Suppressor macrophage (primary cell): Measurements from ENCODE around the gene PRMT7.

ENCODE experiments used
- DNase-seq, 4 experiments: peaks; one replicate each; pipeline ENCODE4 v3.0.0-alpha.2; 2020 to 2022

The PRMT7 gene

DNA sequence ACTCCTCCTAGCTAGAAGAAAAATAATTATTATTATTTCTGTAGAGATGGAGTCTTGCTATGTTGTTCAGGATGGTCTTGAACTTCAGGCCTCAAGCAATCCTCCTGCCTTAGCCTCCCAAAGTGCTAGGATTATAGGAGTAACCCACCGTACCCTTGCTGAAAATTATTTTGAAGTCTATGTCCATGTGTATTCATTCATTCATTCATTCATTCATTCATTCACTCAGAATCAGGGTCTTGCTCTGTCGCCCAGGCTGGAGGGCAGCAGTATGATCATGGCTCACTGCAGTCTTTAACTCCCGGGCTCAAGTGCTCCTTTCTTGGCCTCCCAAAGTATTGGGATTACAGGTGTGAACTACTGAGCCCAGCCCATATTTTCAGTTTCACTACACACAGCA, 4.2 kb upstream of the PRMT7 start:
- no peak for DNase-seq

DNA sequence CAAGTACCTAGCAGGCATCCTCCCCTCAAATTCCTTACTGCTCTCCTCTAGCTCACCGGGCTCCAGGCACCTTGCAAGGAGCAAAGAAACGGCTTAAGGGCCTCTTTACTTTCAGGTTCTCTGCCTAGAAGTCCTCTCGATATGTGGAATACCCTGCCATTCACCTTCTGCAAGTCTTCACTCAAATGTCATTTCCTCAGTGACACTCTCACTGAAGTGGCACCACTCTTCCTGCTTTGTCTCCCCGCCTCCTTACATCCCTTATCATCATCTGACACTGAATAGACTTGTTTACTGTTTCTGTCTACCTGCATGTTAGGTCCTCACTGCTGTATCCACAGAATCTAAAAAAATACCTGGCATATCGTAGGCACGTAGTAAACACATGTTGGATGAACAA, 1.0 kb upstream of the PRMT7 start:
- DNase-seq = peak in 2 of 4 experiments; percentile 23 to 33

DNA sequence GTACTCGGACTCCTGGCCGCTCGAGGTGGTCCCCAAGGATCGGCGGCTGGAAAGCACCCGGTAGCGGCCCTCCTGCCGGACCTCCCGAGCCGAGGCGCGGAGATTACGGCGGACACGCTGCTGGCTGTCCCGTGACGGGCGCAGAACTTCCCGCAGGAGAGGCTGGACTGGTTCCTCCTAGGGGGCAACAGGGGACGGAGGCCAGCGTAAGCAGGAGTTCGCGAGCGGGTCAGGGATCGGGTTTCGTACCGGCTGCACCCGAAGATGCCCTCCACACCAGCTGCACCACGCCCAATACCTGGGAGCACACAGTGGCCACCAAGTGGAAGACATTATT, 414 bp upstream of the PRMT7 start:
- DNase-seq = peak in 3 of 4 experiments; percentile 61 to 75 (median 71)

DNA sequence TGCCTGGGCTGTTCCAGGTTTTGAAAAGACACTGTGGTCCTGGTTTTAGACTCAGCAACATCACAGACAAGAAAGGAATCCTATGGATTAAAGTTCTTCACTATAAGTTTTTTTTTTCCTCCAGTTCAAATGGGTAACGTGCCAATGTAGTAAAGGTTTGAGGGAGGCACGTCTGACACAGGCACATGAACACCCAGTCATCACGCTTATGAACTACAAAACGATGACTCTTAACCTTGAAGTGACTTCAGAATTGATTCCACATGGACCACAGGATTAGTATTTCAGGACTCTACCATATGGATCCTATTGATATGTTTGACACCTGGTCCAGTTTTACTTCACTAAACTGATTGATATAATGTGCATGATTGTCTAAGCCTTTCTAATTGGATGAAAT, 2.3 kb downstream of the PRMT7 start:
- no peak for DNase-seq

DNA sequence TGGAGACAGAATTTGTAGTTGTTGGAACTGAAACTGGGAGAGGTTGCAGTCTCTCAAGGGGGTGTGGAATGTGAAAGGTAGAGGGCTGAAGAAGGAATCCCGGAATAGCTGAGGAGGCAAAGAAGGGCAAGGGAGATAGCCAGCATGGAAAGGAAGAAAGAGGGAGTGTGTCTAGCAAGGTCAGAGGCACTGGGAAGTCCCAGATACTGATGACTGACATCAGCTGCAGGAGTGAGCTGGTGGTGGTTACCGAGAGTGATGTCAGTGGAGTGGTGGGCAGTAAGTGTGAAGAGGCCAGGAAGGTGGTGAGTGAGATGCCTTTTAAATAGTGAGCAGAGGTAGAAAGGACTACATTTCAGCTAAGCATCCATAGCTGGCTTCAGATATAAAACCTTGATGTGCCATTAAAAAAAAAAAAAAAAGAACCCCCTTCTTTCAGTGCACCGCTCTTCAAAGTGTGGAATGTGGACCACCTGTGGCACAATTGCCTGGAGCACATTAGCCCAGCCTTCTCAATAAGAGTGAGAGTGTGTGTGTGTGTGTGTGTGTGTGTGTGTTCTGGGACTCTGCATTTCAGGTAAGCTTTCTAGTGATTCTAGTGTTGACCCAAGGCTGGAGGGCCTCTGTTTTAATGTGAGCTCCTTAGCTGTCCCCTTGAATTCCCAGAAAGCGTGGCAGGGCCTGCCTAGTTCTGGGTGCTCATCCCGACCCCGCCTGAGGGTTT, 8.5 kb downstream of the PRMT7 start:
- no peak for DNase-seq

DNA sequence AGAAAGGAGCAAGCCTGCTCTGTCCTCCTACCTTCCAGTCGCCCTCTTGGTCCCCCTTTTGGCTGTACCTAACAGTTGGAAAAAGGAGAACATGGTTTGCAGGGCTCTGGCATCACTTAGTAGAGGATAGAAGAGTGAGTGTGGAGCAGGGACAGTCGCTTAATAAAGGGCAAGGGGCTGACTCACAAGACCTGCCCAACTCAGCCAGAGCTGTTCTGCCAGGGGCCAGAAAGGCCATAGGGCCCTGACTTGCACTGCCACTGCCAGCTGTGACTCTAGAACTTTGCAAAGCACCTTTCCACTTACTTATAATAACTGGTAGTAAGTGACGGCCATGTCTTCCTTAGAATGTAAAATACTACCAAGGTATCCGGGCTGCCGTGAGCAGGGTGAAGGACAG, 13.5 kb downstream of the PRMT7 start:
- DNase-seq = no peak

DNA sequence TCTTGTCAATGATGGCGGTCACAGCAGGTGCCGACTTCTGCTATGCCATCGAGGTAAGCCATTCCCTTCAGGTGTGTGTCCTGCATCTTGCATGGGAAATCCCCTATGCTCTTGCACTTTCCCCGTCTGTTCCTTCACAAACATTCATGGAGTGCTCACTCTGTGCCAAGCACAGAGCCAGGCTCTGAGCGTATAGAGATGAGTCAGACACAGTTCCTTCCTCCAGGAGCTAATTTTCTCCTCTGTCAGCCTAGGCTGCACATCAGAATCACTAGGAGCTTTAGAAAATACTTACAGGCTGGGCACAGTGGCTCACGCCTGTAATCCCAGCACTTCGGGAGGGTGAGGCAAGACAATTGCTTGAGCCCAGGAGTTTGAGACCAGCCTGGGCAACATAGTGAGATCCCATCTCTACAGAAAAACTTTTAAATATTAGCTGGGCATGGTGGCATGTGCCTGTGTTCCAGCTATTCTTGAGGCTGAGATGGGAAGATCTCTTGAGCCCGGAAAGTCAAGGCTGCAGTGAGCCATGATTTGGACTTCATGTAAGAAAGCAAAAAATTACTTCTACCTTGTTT, 14.1 kb downstream of the PRMT7 start:
- no peak for DNase-seq

DNA sequence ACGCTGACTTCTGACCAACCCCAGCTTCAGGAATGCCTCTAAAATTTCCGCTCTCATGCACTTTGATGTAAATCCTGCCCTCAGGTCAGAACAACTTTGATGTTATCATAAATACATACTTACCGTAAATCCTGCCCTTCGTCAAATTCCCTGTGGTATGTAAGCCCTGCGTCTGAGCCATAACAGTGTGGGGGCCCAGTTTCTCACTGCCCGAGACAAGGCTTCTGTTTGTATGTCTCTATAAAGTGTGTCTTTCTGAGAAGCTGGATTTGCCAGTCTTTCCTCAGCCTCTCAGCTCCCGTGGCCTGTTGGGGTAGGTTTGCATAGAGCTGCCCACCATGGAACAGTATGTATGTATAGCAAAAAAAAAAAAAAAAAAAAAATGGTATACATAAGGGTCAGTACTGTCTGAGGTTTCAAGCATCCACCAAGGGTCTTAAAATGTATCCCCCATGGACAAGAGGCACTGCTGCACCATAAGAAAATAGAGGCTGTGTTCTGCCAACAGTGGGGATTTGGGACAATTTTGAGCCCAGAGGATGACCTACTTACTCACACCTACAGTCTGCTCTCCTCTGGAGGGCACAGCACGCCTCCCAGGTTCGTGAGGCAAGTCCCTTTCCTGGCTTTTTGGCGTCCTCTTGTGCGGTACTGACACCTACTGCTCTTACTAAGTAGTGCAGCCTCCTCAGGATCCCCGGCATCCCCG, 17.5 kb downstream of the PRMT7 start:
- peak; percentile 86 to 89 (median 87) for DNase-seq

DNA sequence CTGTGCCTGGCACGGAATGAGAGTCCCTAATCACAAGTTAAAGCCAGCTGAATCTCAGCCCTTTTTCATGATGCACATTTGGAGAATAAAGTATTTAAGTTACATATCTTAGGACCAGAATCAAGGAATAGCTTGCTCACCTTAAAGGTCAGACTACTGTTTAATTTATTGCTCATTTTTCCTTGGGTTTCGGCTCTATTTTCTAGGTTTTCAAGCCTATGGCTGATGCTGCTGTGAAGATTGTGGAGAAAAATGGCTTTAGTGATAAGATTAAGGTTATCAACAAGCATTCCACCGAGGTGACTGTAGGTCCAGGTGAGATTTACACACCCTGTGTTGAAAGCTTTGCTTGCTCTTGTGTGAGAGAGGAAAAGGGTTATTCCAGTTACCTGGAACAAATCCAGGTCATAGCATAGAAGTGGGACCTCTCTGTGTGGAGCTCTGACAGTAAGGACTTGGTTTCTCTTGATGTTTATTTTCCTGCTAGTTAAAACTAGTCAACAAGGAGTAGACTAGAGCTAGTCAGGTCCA, 18.1 kb downstream of the PRMT7 start:
- no peak for DNase-seq

DNA sequence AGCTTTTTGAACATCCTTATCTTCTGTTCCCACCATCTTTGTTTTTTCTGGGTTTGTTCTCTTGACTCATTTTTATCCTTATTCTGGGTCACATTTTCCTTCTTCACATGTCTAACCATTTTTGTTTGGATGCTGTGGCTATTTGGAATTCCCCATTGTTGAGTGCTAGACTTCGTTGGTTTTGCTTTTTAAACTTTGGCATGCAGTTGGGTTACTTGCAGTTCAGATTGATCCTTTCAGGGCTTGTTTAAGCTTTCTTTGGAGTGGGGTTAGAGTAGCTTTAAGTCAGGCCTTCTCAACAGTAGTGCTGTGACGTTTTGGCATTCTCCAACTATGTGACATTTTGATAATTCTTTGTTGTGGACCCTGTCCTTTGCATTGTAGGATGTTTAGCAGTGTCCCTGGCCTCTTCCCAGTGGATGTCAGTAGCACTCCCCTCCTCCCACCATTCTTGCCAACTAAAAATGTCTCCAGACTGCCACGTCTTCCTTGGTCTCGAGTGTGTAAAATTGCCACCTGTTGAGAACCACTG, 21.1 kb downstream of the PRMT7 start:
- DNase-seq = no peak

DNA sequence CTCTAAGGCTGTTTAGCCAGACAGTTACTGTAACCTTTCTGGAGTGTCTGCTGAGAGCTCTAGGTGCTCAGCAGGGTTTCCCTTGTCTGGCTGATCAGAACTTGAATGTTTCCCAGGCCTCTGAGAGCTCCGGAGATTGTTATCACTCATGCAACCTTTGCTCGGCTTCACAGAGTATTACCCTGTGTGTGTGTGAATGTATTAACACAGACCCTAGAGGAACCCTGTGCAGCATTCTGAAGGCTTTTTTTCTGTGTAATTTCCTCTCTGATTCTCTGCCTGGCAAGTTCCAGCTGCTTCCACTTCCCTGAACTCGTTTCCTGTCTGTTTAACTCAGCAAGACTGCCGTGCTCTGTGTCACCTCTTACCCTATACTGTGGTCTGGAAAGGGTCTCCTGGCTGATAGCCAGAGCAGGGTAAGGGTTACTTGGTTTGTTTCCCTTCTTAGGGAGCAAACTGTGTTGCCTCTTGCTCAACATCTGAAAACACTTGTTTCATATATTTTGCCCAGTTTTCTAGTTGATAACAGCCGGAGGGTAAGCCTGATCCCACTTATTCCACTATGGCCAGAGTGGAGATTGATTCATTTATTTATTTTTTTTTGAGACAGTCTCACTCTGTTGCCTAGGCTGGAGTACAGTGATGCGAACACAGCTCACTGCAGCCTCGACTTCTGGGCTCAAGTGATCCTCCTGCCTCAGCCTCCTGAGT, 21.7 kb downstream of the PRMT7 start:
- peak; percentile 77 to 88 (median 82) for DNase-seq

DNA sequence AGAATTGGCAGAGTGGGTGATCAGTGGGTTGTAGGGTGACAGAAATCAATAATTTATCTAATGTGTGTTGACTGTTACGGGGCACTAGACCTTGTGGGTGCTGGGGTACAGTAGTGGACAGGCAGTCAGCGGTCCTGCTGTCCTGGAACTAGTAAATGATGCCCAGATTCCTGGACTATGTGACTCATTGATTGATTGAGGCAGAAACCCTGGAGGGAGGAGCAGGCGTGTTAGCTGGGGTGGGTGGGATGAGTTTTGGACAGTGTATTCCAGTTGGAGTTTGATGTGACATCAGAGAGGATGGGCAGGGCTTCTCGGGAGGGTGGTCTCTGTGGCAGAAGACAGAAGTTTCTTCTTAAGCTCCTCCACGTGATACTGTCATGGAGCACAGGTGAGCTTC, 24.4 kb downstream of the PRMT7 start:
- DNase-seq = no peak

DNA sequence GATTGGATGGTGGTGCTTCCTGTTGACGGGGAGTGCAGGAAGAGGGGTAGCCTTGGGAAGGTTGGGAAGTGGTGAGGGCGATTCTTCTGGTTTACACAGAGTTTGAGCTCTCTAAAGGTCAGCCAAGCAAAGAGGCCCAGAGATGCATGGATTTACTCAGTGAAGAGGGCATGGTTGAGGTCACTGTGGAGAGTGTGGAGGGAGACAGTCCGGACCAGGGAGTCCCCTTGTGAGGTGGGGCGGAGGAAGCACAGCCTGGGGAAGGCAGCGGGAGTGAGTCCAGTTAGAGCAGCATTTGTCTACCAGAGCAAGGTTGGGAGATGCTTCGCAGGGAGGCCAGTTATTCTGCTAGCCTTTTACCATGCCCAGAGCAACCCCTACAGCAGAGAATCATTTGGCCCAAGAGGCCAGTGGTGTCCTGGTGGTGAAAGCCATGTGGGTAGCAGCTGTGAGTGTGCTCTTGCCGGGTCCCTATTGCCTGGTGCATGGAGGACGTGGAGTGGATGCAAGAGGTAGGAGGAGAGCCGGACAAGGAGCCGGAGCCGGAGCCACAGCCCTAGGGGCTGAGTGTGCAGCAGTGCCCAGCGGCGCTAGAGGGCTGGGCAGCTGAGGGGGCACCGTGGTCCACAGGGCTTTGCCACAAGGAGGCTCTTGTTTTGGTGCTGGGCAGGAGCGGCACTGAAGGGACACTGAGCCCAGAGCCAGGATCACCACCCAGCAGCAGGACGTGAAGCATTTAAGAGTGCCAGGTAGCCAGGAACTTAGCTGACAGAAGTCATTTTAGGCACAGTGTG, 27.7 kb downstream of the PRMT7 start:
- DNase-seq = no peak

DNA sequence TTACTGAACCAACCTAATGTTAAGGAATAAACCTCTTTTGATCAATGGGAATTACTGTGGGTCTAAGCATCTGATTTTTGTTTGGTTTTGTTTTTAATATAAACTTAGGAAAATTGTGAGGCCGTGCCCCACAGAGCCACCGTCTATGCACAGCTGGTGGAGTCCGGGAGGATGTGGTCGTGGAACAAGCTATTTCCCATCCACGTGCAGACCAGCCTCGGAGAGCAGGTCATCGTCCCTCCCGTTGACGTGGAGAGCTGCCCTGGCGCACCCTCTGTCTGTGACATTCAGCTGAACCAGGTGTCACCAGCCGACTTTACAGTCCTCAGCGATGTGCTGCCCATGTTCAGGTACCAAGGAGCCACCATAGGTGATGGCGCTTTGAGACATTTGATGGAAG, 28.4 kb downstream of the PRMT7 start:
- DNase-seq = no peak

DNA sequence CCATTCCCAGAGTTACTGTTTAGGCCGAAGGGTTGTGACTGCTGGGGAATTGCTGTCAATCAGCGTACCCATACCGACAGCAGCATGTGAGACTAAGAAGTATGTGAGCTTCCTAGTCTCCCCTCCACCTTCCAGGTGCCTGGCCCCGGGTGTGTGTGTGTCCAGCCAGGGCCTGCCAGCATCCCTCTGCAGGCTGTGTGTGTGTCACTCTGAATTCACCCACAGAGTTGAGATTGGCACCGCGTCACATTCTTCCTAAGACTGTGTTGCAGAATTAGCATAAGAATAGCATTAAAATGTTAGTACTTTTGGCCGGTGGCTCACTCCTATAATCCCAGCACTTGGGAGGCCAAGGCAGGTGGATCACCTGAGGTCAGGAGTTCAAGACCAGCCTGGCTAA, 31.8 kb downstream of the PRMT7 start:
- DNase-seq = no peak

DNA sequence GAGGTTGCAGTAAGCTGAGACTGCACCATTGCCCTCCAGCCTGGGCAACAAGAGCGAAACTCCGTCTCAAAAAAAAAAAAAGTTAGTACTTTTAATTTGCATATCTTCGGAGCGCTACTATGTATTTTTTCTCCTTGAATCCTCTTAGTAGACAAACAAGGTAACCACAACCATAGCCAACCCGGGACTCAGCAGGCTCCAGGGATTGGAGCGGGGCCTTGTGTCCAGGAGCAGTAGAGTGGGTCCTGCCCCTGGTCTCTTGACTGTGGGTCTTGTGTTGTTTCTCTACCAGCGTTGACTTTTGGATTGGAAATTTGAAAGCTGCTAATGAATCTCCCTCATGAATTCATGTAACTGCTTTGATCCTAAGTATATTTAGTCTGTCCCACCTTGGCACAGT, 32.3 kb downstream of the PRMT7 start:
- no peak for DNase-seq

DNA sequence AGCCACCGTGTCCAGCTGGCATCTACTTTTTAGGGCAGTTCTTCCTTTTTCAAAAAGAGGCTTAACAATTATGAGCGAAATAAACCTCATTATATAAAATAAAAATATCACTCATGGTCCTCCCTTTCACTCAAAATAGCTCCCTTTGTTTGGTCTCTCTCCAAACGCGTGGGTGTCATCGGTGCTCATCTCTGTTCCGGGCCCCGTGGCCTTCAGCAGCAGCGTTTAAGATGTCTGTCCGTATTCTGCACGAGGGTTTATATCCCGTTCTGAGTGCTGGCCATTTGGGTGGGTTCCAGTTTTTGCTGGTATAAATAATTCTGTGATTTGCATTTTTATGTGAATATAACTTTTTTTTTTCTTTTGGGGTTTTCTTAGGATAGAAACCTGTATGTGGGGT, 33.4 kb downstream of the PRMT7 start:
- no peak for DNase-seq

DNA sequence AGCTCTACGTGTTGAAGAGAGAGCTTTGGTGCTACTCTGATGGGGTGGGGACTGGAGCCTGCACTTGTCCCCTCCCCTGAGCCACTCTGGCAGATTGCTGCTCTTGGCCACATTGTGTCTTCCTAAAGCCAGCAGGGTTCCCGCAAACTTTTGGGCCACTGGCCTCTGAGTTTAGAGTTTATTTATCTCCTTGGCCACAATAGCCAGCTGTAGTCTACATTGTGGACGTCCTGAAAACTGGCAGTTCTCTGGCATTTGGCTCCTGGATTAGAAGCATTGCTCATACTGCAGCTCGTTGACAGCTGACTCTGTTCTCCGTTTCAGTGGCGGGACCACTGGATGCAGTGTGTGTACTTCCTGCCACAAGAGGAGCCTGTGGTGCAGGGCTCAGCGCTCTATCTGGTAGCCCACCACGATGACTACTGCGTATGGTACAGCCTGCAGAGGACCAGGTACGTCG, 34.6 kb downstream of the PRMT7 start:
- DNase-seq = no peak

DNA sequence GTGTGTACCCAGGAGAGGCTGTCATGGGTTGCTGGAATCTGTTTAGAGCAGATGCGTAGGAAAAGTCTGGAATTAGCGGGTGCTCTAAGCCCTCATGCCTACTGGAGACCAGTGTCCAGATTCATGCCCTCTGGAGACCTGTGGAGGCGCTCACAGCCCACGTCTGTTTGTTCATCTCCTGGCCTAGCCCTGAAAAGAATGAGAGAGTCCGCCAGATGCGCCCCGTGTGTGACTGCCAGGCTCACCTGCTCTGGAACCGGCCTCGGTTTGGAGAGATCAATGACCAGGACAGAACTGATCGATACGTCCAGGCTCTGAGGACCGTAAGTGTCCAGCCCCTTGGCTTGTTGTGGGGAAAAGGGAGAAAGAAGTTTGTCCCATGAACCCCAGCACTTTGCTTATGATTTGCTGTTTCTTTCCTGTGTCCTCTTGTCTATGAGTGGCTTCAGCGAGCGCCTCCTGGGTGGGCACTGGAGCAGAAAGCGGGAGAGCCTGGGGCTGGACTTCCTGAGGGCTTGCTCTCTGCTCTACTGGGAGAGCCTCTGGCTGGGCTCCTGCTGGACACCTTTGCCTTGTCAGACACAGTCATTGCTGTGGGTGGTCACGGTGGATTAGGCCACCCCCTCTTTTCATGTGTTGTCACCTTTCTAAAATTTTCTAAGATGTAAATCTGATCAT, 35.3 kb downstream of the PRMT7 start:
- no peak for DNase-seq

DNA sequence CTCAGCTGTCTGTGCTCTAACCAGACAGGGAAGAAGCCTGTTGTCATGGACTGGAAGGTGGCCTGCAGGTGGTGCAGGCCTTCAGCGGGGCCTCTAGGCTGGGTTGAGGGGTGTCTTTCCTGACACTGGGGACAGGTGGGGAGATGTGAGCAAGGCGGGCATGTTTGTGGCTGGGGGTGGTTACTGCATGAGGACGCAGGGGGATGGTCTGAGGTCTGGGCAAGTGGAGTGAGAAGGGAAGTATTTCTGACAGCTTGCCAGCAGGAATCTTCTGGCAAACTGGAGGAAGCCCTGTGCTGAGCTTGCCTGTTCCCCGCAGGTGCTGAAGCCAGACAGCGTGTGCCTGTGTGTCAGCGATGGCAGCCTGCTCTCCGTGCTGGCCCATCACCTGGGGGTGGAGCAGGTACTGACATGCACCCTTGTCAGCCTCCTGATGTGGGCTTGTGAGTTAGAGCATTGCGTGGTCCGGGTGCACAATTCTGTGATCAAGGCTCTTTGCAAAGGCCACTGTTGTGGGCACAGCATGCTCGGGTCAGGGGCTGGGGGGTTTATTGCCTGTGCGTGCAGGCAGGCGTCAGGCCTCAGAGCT, 36.2 kb downstream of the PRMT7 start:
- DNase-seq = no peak

DNA sequence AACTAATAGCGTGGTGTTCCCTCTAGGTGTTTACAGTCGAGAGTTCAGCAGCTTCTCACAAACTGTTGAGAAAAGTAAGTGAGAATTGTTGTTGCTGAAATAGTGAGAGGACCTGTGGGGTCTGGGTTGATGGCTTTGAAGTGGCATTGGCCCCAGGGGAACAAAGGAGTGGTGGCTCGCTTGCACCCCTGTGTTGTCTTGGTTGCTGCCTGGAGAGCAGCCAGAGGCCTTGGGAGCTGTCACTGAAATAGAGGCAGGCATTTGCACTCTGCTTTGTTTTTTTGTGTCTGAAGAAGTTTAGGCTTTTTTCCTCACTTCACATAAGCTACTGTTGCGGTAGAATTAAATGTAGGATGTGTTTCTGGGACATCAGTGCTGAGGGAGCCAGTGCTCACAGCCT, 36.8 kb downstream of the PRMT7 start:
- no peak for DNase-seq
